Esophagus mucosa (tissue), 1 donor: ENCODE results near the gene TENT5C. TPM values are rescaled to one million over a fixed set of nuclear protein-coding genes. Genes with fewer than 3 reads are reported as not detected.
A peak's percentile ranks its signal among the peaks of the same experiment; 100 is the strongest.

Experiments
- ATAC-seq: fragments of 200-7000 bp; cut with Tn5 transposase; one replicate; pipeline ENCODE4 v1.9.1; 2020
- total RNA-seq: library from RNA; stranded (reverse); gene quantifications from one replicate; pipeline ENCODE4 v1.2.4, GENCODE V29; 2023
- donor health status: DM: yes; HTN: yes; CAD: no.

The TENT5C gene
- total RNA-seq, 1 donor from 2014 or later, result 1.1 TPM

GRCh38 chr1:117573386-117574023 lies 32.3 kb upstream of the TENT5C start:
- no peak for ATAC-seq

- no peak for ATAC-seq
Measured at GRCh38 chr1:117574161-117574835, 31.6 kb upstream of the TENT5C start.

- no peak for ATAC-seq
Measured at GRCh38 chr1:117575586-117576225, 30.1 kb upstream of the TENT5C start.

- no peak for ATAC-seq
Measured at GRCh38 chr1:117576236-117576635, 29.6 kb upstream of the TENT5C start.

- no peak for ATAC-seq
Measured at GRCh38 chr1:117577191-117577885, 28.5 kb upstream of the TENT5C start.

GRCh38 chr1:117578466-117578865 lies 27.4 kb upstream of the TENT5C start:
- no peak for ATAC-seq

- ATAC-seq, result no peak
Measured at GRCh38 chr1:117579221-117579906, 26.5 kb upstream of the TENT5C start.

- ATAC-seq, result peak; percentile 42
Measured at GRCh38 chr1:117580436-117580835, 25.4 kb upstream of the TENT5C start.

- ATAC-seq, result no peak
Measured at GRCh38 chr1:117580882-117581281, 25.0 kb upstream of the TENT5C start.

- ATAC-seq, result no peak
Measured at GRCh38 chr1:117581391-117581943, 24.4 kb upstream of the TENT5C start.

GRCh38 chr1:117582451-117582850 lies 23.4 kb upstream of the TENT5C start:
- ATAC-seq, result peak; percentile 14

GRCh38 chr1:117583247-117583646 lies 22.6 kb upstream of the TENT5C start:
- no peak for ATAC-seq

- no peak for ATAC-seq
Measured at GRCh38 chr1:117584181-117584580, 21.7 kb upstream of the TENT5C start.

- no peak for ATAC-seq
Measured at GRCh38 chr1:117585086-117585485, 20.8 kb upstream of the TENT5C start.

GRCh38 chr1:117586337-117586736 lies 19.5 kb upstream of the TENT5C start:
- ATAC-seq, result no peak

GRCh38 chr1:117586747-117587498 lies 18.9 kb upstream of the TENT5C start:
- ATAC-seq, result no peak

GRCh38 chr1:117587499-117588356 lies 18.1 kb upstream of the TENT5C start:
- no peak for ATAC-seq

- ATAC-seq, result no peak
Measured at GRCh38 chr1:117589544-117589943, 16.3 kb upstream of the TENT5C start.

- peak; percentile 51 for ATAC-seq
Measured at GRCh38 chr1:117590273-117590925, 15.4 kb upstream of the TENT5C start.

GRCh38 chr1:117591252-117591651 lies 14.6 kb upstream of the TENT5C start:
- peak; percentile 36 for ATAC-seq
